Inferior parietal cortex (tissue), 1 donor: ENCODE measurements around the gene ST8SIA5.

Experiments used
- DNase-seq: peaks from one replicate; pipeline ENCODE4 v3.0.0-alpha.2; 2016; ENCODE audit errors: extremely low spot score

ST8SIA5 gene

DNA sequence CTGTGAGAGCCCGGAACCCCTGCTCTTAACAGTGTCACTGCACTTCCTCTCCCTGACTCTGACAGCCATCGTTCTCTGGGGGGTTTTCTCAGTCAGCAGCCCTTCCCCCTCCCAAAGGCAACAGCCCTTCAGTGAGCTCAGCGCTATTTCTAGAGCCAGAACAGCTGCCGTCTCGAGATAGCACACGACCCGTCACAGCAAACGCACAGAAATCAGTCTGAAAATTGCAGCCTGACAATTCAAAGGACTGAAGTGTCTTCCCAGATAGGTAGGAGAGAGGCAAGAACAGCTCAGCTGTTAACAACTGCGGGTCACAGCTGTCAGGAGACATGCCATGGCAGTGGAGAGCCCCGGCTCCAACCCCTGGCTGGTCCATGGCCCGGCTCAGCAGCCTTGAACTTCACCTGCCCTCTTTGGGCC lies 45.4 kb downstream of the ST8SIA5 start:
- DNase-seq: no peak

DNA sequence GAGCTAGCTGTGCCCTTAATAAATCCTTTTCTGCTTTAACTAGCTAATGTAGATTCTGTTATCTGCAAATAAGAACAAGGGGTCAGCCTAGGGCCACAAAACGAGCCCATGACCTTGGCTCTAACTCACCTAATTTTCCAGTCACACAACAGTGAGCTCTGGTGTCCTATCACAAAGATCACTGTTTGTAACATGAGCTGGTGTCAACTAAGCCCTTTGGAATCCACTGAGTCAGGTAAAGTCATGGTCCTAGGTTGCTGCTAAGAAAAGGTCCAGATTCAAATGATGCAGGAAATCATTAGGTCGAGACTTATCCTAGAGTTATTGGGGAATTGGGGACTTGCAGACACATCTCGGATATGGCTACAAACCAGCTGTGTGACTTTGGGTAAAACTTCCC lies 49.9 kb downstream of the ST8SIA5 start:
- DNase-seq: no peak

DNA sequence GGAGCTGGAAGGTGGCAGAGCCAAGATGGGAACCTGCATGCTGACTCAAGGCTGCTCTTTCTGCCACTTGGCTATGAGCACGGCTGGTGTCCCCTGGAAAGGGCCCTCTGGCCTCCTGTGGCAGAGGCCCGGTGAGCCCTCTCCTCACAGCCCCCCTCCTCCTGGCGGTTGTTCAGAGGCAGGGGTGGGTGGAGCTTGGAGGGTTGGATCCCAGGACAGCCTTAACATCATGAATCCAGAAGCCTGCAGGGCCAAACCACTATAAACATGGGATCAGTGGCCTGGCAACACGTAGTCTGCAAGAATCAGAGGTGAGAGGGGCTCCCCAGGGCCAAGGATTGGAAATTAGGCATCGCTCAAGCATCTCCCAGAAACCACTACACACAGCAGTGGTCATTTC lies 51.3 kb downstream of the ST8SIA5 start:
- no peak for DNase-seq

DNA sequence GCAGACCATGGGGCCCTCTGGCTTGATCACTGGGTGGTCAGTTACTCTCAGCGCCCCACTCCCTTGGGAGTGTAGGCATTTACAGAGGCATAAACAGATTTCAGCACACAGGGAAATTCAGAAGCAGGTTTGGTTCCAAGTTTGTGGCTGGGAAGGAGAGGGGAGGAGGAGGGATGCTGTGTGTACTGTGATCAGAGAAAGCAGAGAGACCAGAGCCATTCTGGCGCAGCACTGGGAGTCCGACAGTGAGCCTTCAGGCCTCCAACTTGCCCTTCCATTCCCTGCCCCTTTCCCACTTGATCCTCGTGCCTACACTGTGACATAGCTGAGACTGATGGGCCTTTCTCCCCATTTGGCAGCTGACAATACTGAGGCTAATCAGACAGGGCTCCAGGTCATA lies 52.0 kb downstream of the ST8SIA5 start:
- no peak for DNase-seq

DNA sequence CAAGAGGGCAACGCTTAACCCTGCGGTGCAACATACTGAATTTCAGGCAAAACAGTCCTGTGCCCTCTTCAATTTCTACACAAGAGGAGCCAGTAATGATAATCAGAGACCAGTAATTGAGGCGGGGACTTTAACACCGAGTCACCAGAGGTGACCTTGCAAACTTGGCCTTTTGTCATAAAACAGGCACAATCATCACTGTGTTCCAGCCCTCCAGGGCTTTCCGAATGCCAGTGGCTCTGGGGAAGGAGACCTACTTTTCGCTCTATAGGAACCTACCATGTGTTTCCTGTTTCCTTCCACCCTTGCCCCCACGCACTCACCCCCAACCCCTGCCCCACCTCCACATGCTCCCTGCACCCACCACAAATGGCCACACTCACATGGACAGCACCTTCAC lies 52.7 kb downstream of the ST8SIA5 start:
- DNase-seq: no peak

DNA sequence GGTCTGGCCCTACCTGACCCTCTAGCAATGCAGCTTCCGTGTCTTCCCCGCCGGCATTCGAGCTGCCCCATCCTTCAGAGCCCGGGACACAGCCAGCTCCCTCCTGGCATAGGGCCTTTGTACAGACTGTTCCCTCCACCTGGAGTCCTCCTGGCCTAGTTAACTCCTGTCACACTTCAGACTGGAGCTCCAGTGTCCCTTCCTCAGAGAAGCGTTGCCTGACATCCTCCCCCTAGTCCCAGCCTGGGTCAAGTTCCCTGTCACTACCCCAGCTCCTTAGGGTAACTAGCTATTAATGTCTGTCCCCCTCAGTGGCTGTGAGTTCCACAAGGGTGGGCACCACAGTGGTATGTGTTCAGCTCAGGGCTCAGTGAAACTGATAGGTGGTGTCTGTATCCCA lies 54.4 kb downstream of the ST8SIA5 start:
- DNase-seq: no peak

DNA sequence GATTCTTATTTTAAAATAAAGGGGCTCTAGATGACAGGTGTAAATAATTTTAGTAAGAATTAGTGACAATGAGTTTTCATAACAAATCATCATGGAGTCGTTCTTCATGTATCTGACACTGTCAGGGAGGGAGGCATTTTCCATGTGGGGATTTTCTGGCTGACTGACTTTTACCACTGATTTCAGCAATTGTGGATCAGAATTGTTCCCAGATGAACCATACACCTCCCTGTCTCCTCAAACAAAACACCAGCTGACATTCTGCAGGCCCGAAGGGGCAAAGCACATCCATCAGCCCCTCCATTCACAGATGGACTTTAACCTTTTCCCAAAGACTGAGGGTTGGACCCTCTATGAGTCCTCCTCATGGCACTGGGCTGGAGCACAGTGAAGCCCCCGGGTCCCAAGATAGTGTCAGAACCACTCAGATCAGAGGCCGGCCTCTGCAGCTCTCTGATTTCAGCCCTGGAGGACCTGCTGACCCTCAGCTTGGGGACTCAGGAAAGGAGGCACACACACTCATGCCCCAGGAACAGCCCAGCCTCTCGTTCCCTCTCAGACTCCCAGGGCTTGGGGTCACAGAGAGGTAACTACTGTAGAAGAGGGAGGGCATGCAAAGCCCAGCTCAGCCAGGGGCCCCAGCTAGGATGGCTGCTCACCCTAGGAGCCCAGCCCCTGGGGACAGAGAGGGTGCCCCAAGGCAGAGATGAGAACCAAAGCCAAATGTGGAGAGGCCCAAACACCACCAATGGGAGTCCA lies 56.6 kb downstream of the ST8SIA5 start:
- no peak for DNase-seq

DNA sequence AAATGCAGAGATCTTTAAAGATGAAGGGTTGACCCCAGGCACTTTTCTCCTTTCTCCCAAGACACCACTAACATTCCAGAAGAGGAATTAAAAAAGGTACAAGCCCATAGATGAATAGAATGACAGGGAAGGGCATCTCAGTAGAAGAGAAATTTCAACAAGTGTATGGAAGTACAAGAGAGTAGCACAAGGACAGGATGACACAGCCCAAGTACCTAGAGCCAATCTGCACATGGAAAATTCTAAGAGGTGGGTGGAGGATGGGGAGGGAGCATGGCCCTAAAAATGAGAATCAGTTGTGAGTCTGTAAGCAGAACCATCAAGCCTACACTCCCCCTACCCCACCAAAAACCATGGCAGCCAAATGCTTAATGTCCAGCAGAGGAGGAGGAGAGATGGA lies 60.2 kb downstream of the ST8SIA5 start:
- no peak for DNase-seq

DNA sequence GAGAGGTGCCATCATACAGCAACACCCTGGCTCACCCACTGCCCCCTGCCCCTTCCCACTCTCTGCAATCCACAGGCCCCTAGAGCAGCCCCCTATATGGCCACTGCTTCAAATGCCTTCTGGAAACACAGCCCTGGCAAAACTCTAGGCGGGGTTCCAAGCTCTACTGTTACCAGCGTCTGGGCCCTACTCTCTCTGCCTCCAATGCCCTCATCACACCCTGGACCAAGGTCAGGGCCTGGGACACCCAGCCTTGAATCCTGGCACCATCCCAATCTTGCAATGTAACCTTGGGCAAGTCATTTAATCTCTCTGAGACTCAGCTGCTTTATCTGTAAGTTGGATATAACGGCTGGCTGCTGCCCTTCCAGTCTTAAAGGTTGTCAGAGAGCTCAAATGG lies 60.6 kb downstream of the ST8SIA5 start:
- DNase-seq: no peak

DNA sequence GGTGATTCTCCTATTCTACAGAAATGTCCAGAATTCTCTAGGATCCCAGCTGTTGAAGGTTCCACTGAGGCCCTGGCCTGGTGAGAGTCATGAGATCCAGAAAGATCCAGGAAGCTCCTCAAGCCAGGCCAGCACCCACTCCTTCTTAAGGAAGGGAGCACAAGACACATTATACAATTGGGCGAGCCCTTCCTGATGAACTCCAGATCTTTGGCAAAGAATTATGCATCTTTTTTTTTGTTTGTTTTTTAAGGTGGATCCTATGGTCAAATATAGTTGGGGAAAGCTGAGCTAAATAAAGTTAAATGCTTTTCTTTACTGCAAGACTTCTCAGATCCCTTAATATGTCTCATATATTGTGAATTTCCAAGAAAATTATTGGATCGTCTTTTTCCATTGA lies 62.9 kb downstream of the ST8SIA5 start:
- no peak for DNase-seq

DNA sequence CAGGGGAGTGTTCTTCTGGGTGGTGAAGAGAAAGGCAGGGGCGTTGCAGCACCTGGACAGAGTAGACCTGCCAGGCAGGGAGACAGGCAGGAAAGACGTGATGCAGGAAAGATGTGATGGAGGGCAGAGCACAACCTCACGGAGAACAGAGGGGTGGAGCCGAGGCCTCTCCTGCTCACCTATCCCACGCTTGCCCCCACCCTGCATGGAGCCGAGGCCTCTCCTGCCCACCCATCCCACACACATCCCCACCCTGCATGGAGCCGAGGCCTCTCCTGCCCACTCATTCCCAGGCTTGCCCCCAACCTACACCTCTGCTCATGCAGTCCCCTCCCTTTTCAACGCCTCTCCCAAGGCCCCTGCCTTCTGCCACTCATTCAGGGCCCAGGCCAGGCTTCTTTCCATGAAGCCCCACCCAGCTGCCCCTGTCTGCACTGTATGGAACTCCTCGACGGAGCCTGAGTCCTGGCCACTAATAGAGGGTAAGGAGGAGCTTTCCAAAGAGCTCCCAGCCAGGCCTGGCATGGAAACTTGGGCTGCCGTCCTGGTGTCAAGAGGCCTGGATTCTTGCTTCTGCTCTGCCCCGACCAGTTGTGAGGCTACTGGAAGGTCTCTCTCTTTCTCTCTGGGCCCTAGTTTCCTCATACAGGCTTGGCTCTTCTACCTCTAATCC lies 67.9 kb downstream of the ST8SIA5 start:
- no peak for DNase-seq

DNA sequence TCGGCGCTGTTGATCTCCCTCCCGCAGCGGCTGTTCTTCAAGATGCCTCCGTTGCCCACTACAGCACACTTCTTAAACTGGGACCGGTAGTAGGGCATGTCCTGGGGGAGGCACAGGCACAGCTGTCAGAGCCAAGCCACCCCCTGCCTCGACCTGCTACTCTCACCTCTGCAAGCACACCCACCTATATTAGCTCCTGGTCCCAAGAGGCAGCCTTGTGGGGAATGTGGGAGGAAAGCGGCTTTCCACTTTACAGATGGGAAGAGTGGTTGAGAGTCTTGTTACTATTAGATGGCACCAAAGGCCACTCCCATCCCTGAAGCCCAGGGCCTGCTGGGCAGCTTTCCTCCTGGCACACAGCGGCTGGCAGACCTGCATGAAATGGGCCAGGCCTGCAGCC lies 70.7 kb downstream of the ST8SIA5 start:
- no peak for DNase-seq

DNA sequence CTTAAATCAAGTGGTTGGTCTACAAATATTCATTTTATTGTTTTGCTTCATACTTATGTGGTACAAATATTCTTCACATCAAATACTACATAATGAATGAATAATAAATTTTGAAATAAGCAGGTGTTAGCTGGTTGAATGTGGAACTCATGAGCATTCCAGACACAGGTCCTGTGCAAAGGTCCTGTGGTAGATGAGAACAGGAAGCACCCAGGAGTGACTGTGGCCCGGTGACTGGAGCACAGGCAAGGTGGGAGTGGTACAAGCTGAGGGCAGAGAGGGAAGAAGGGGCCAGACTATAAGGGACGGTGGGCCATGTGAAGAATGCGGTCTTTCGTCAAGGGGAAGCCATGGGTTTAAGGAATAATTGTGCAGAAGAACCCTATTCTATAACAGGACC lies 73.6 kb downstream of the ST8SIA5 start:
- DNase-seq: no peak

DNA sequence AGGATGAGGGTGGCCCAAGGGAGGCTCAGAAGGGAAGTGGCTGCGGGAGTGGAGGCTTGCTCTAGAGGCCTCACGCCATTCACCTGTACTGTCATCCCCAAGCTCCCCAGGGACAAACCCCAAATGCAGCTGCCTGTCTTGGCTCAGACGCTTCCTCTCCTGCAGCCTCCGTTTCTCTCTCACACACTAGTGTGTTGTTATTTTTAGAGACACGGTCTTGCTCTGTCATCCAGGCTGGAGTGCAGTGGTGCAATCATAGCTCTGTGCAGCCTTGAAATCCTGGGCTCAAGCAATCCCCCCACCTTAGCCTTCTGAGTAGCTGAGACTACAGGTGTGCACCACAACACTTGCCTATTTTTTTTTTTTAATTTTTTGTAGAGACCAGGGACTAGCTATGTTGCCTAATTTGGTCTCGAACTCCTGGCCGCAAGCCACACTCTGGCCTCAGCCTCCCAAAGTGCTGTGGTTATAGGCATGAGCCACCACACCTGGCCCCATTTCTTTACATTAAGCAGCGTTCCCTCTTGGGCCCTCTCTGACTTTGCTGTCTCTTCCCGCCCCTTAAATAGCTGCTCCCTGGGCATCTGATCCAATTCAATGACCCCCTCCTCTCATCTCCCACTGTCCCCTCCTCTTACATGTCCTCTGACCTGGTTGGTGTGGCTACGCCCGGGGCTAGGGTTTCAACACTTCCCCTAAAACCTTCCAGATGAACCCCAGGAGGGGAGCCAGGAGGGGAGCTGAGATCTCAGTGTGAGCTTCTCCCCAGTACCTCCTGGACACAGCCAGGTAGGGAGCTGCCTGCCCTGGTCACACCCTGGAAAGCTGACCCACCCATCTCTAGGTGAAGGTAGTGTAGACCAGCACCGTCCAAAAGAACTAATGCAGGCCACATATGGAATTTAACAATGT lies 75.8 kb downstream of the ST8SIA5 start:
- no peak for DNase-seq

DNA sequence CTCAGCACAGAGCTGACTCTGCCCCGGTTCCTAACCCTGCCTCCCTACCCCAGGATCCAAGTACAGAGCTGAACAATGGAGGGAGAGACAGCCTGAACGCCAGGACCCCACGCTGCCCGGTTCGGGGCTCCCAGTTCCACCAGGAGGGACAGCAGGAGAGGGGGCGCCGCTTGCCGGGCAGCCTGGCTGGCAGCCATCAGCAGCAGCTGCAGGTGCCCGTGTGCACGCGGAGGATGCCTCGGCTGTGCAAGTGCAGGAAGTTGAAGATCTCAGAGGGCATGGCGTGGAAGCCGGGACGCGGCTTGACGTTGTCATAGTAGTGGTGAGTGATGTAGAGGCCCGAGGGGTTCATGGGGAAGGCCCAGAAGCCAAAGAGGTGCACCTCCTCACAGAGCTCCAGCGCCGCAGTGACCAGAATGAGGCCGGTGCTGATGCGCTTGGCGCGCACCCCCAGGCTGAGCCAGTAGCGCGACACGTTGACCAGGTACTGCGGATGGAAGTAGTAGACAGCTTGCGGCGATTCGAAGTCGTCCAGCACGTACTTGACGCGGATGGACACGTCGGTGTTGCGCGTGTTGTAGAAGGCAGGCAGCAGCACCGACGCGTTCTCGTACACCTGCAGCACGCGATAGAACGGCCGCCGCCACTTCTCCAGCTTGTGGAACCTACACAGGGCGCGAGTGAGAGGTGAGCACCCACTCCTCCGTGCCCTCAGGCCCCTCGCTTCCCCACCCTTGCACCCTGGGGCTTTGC lies 76.8 kb downstream of the ST8SIA5 start:
- DNase-seq: no peak

DNA sequence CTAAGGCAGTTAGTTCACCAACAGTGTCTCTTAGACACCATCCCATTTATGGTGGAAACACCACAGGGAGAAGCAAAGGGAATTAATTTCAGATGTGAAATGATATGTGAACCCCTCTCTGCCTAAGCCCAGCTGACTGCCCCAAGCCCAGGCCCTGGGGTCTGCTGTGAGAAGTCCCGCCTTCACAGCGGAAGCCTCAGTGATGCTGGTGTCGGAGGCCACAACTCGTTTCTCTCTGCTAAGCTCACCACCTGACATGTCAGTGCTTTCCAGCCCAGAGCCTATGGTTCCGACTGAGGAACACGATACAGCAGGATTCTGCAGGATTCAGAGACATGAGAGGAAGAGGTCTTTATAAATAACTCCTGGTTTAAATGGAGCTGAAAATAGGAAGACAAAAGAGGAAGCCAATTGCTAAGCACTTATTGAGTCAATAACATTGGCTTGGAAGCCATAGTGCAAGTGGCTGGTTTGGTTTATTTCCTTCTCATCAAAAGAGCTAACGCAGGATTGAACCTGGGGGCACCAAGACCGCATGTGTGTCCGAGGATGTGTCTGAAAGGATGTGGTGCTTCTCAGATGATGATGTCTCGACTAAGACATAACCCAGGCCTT lies 78.0 kb downstream of the ST8SIA5 start:
- no peak for DNase-seq

DNA sequence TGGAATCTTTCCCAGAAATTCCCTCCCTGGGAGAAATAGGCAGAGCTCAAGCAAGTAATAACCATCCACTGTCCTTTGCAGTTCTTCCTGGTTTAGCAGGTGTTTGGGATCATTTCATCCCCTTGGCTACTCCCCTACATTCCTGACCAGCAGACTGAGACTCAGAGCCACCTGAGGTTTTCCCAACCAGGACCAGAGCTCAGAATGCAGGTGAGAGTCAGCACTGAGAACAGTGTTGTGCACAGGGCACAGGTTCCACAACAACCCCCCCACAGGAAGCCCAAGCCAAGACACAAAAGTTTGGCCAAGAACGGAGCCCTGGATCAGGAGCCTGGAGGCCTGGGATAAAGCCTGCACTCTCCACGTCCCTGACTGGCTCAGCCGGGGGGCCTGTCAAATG lies 78.8 kb downstream of the ST8SIA5 start:
- no peak for DNase-seq

DNA sequence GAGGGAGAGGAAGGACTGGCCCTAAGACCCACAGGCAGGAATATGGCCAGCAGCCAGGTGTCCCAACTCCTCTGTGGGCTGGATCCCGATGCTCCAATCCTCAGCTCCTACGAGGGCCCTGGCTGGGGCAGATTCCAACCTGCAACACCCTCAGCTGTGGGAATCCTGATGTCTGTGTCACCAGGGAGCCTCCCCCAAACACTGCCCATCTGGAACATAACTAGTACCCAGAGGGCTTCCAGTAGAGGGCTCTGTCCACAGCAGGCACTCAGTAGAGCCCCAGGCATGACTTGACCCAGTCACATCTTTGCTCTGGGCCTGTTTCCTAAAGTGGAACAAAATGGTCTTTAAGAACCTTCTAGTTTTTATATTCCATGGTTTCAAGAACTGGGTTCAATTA lies 79.2 kb downstream of the ST8SIA5 start:
- no peak for DNase-seq

DNA sequence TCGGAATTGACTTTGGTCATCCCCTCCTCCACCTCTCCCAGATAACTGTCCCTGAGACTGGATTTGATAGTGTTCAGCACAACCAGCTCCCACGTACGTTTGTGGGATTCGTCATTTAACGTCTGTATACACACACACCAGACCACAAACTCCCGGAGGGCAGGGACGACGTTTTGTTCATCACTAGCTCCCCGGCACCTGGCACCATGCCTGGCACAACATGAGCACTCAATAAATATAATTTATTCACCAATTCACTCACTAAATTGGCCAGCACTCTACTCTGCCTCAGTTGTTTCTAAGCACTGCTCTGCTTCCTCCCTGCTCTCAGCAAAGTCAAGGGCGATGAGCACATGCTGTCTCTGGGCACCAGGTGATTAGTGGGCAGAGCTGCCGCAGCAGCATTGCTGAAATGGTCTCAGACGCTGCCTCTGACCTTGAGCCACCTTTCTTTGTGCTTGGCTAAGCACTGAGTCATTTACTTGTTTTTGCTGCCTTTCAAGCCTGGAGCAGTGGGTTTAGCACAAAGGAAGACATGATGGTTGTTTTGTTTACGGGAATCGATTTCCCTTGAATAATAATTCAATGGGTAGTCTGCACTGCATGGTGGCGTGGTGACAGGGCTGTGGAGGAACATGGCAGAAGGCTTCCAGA lies 80.5 kb downstream of the ST8SIA5 start:
- no peak for DNase-seq

DNA sequence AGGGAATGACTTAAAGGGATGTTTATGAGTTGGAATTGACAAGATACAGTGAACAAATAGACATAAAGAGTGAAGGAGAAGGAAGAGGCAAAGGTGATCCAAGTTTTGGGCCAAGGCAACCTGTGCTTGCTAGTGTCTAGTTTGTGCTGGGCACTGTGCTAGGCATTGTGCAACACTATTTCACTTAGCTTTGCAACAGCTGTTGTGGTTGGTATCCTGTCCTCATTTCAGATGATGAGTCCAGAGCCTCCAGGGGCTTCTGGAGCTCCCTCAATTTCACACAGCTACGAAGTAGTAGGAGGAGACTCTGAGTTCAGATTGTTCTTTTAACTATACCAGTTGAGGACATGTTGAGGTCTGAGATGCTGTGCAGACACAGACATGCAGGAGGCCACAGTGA lies 81.7 kb downstream of the ST8SIA5 start:
- DNase-seq: no peak
